Heart left ventricle (tissue), 16 donors: ENCODE measurements around the gene SPOPL. TPM values are rescaled to one million over a fixed set of nuclear protein-coding genes. Genes with fewer than 3 reads are reported as not detected.

Experiments
- ATAC-seq, 4 donors: fragments of 200-7000 bp; cut with Tn5 transposase; one replicate each; pipeline ENCODE4 v1.9.1; 2020 to 2022; ENCODE audit warnings: moderate library complexity in 4 of 4, mild to moderate bottlenecking in 3 of 4, moderate number of reproducible peaks in 1 of 4
- DNase-seq, 5 donors: peaks; one replicate each; pipeline ENCODE4 v3.0.0-alpha.2; 2020
- H3K27ac ChIP-seq, 12 donors: fragments of 200-600 bp; sonication (generic) in 4 of 12; one replicate each; pipeline versions ENCODE4 v1.5.0 to v1.8.0; 2016 to 2022; ENCODE audit warnings: mild to moderate bottlenecking in 2 of 12
- H3K27me3 ChIP-seq, 9 donors: fragments of 200-600 bp; sonication (generic) in 2 of 9; one replicate each; pipeline versions ENCODE4 v1.5.1 to v1.8.0; 2016 to 2022; ENCODE audit warnings: mild to moderate bottlenecking in 3 of 9
- H3K36me3 ChIP-seq, 9 donors: fragments of 200-600 bp; sonication (generic) in 2 of 9; one replicate each; pipeline versions ENCODE4 v1.5.0 to v1.8.0; 2018 to 2022; ENCODE audit warnings: mild to moderate bottlenecking in 2 of 9
- H3K4me1 ChIP-seq, 12 donors: fragments of 200-600 bp; sonication (generic) in 4 of 12; one replicate each; pipeline versions ENCODE4 v1.5.0 to v1.8.0; 2016 to 2022; ENCODE audit warnings: mild to moderate bottlenecking in 3 of 12
- H3K4me3 ChIP-seq, 12 donors: fragments of 200-600 bp; sonication (generic) in 4 of 12; one replicate each; pipeline versions ENCODE4 v1.5.0 to v1.8.0; 2017 to 2022; ENCODE audit warnings: mild to moderate bottlenecking in 9 of 12, moderate library complexity in 4 of 12
- H3K9me3 ChIP-seq, 12 donors: fragments of 200-600 bp; sonication (generic) in 4 of 12; one replicate each; pipeline versions ENCODE4 v1.5.0 to v1.8.0; 2016 to 2022; ENCODE audit warnings: mild to moderate bottlenecking in 1 of 12
- CTCF ChIP-seq, 12 donors: fragments of 200-600 bp; sonication (generic) in 4 of 12; IDR thresholded peaks; one replicate each; pipeline versions ENCODE4 v1.5.0 to v1.8.0; 2018 to 2022; ENCODE audit warnings: antibody characterized with exemption in 12 of 12, mild to moderate bottlenecking in 5 of 12
- POLR2A ChIP-seq, 2 donors: fragments of 450-650 bp; IDR thresholded peaks; one replicate each; pipeline ENCODE4 v1.6.1; 2017; ENCODE audit warnings: antibody characterized with exemption in 2 of 2, mild to moderate bottlenecking in 2 of 2, moderate library complexity in 2 of 2
- WGBS, 4 donors: extraction: QIAGEN DNeasy Blood & Tissue Kit in 2 of 4; methylation state at CpG; one replicate each; pipeline versions ENCODE4 v1.1.5 to v1.1.7; 2013 to 2018; 5-methylcytosine and 5-hydroxymethylcytosine counted together
- intact Hi-C, 10 donors: fragments of 100-400 bp; cut with DNase I; formaldehyde crosslinking; loops; one replicate each; pipeline versions ENCODE4 v1.11.1 to v1.14.2; 2022
- polyA plus RNA-seq, 2 donors: library from polyadenylated mRNA; stranded (reverse); fragments of 200-250 nt; gene quantifications; one replicate each; pipeline ENCODE4 v1.2.3, GENCODE V29; 2013
- total RNA-seq, 9 donors: library from RNA; depleted of rRNA in 2 of 9; stranded (reverse); fragments of >200 nt in 2 of 9; fragmentation: NEBNext Ultra II Directional in 3 of 9; extraction: Animal tissue kit (Norgen Biotek cat#: 25700) in 3 of 9; gene quantifications; one replicate each; pipeline versions ENCODE4 v1.1.0 to v1.2.4, GENCODE V29; 2016 to 2023
- donor health status: ischemic (EF 13 %, LVEDD 7.1; RV severe dilation, severe dysfunction).
- donor health status: healthy with polysubstance abuse.
- donor health status: DM: no; HTN: yes; CAD: no.
- donor health status: DM: no; HTN: no; CAD: no.
- donor health status: ischemic (EF 25% LVEDD 6.9; RV normal size, moderate dysfunction).
- donor health status: ischemic (EF 25% LVEDD 5.7; RV mildly dilated, moderate dysfunction).
- donor health status: healthy.
- donor health status: DM: yes; HTN: yes; CAD: no.
- donor health status: ischemic (EF 35%, LVEDD 5.7; RV mildly dilated, moderate dysfunction).
- donor health status: nonischemic (EF 11% LVEDD 7.7; RV severe dilation, severe dysfunction).
- donor health status: DM: yes; HTN: yes; CAD: no.
- donor health status: PGD.
- donor health status: ischemic (EF 29% LVEDD 5.4; RV normal size, mild dysfunction).
- donor health status: nonischemic (EF 23%, LVEDD 6.1; RV moderate dilation, normal function).

Gene SPOPL
- total and polyA plus RNA-seq, 11 donors = 3.0 to 20.6 (median 14.9) TPM

- peaks cover 0 to under 1% (median 0%) of the 10 kb centered on the region in 12 donors for H3K9me3 ChIP-seq
- H3K27ac ChIP-seq = no peak overlapping the region
- H3K36me3 ChIP-seq = no peaks in the 10 kb centered on the region
- ATAC-seq (no peak), DNase-seq (no peak)
- H3K4me1 ChIP-seq = peaks cover 0 to 12% (median 0%) of the 10 kb centered on the region in 12 donors
- 87 to 96% (median 93%) methylated on average over 5 of the region's 5 CpGs for WGBS, 4 donors
- intact Hi-C loops = loop anchor here in 2 of 10 donors (10.0 kb wide), 1 partner anchor 314 kb away; the partner anchor contains the start of gene NXPH2 (in 2 of the 2)
- H3K27me3 ChIP-seq = no peaks in the 10 kb centered on the region
- no peak overlapping the region for H3K4me3 ChIP-seq
- TF ChIP-seq POLR2A (IDR thresholded peaks at IDR 0.05) = no peak
- TF ChIP-seq CTCF (IDR thresholded peaks at IDR 0.05) = no peak
Observed at GRCh38 chr2:138470941-138471340, 30.6 kb upstream of the SPOPL start.

GRCh38 chr2:138474100-138474825, 27.3 kb upstream of the SPOPL start:
- H3K4me1 ChIP-seq = peaks cover 0 to 12% (median 0%) of the 10 kb centered on the region in 12 donors
- DNase-seq (no peak), ATAC-seq (no peak)
- H3K27ac ChIP-seq = peak overlapping the region in 1 of 12 donors; percentile 18
- 31 to 60% (median 45%) methylated on average over 4 of the region's 4 CpGs for WGBS, 4 donors
- no peaks in the 10 kb centered on the region for H3K36me3 ChIP-seq
- no peaks in the 10 kb centered on the region for H3K27me3 ChIP-seq
- H3K4me3 ChIP-seq = no peak overlapping the region
- no peak for TF ChIP-seq POLR2A (IDR thresholded peaks at IDR 0.05)
- no peak for TF ChIP-seq CTCF (IDR thresholded peaks at IDR 0.05)
- intact Hi-C loops = loop anchor here in 2 of 10 donors (10.0 kb wide), 1 partner anchor 311 kb away; the partner anchor contains the start of gene NXPH2 (in 2 of the 2)
- H3K9me3 ChIP-seq = no peaks in the 10 kb centered on the region

GRCh38 chr2:138475277-138475776, 26.2 kb upstream of the SPOPL start:
- H3K27me3 ChIP-seq = no peaks in the 10 kb centered on the region
- no peaks in the 10 kb centered on the region for H3K9me3 ChIP-seq
- peak overlapping the region in 1 of 12 donors; percentile 18 for H3K27ac ChIP-seq
- TF ChIP-seq CTCF (IDR thresholded peaks at IDR 0.05) = no peak
- TF ChIP-seq POLR2A (IDR thresholded peaks at IDR 0.05) = no peak
- no peak overlapping the region for H3K4me3 ChIP-seq
- intact Hi-C loops = loop anchor here in 2 of 10 donors (10.0 kb wide), 1 partner anchor 309 kb away; the partner anchor contains the start of gene NXPH2 (in 2 of the 2)
- H3K4me1 ChIP-seq = peaks cover 0 to 12% (median 0%) of the 10 kb centered on the region in 12 donors
- no peaks in the 10 kb centered on the region for H3K36me3 ChIP-seq
- no peak for ATAC-seq
- DNase-seq = no peak
- 69 to 78% (median 71%) methylated on average over 4 of the region's 4 CpGs for WGBS, 4 donors

GRCh38 chr2:138476186-138476585, 25.4 kb upstream of the SPOPL start:
- Histone ChIP-seq H3K4me1 (peaks cover 0 to 12% (median 0%) of the 10 kb centered on the region in 12 donors), H3K9me3 (no peaks in the 10 kb centered on the region), H3K27me3 (no peaks in the 10 kb centered on the region), H3K27ac (no peak overlapping the region), H3K36me3 (no peaks in the 10 kb centered on the region), H3K4me3 (no peak overlapping the region)
- DNase-seq (no peak), ATAC-seq (no peak)
- intact Hi-C loops = loop anchor here in 2 of 10 donors (10.0 kb wide), 1 partner anchor 309 kb away; the partner anchor contains the start of gene NXPH2 (in 2 of the 2)
- TF ChIP-seq CTCF (IDR thresholded peaks at IDR 0.05) (no peak), POLR2A (IDR thresholded peaks at IDR 0.05) (no peak)
